ENCODE data around the gene RNF167.
A peak's percentile ranks its signal among the peaks of the same experiment; 100 is the strongest.
"Not testable (repeated sequence)": the region's sequence is repeated elsewhere in the genome, so short reads cannot be mapped to it uniquely, and the experiment has no call there.

The RNF167 gene

DNA sequence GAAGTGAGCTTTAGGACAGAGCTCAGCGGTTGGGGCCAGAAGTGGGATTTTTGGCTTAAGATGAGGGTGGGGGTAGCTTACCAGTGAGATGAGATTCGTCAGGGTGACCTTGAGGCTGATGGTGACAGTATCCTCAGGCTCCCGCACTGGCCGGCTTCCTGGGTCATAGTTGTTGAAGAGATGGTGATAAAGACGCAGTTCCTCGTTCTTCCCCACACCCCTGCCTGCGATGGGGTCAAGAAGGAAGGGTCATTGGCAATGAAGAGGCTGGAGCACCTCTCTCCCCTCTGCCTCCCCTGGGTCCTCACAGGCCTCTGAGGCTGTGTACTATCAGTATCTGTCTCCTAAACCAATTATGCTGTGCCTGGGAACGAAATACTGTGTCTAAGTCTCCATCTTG, 37.5 kb upstream of the RNF167 start:
- no peak for DNase-seq (ENCODE audit: low read depth, low spot score)

DNA sequence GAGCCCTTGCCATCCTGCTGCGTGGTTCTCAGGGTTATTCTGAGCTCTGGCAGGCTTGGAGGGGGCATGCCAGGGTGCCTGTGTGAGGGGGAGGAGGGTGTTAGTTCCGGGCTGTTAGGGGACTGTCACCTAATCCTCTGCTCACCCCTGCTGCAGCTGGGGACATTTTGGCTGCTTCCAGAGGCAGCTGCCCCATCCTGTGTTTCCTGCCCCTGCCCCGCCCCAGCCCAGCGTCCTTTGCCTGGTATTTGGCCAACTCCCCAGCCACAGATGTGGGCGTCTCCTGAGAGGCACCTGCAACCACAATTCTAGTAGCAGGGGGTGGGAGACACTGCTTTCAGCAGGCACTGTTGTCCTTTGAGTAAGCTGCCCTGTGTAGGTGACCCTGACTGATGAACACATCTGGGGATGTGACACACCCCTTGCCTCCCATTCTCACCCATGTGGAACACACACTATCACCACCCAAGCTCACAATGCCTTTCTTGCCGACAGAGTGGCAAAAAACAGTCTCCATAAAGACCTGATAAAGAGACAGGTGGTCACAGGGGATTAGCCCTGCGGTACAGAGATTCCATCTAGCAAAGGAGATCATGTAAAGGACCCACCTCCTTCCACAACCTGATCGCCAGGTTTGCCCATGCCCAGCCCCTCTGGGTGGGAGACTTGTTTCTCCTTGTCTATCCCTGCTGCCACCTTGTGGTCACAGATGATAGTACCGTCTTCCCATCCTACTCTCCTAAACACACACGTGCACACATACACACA, 36.8 kb upstream of the RNF167 start, which contains the start of gene CHRNE:
Gene CHRNE, minus strand, starts transcription at position 48 of the 768 bp plus-strand sequence. Its CDS starts 35 bp downstream, at position 13.
- peak; percentile 56 for DNase-seq (ENCODE audit: low read depth, low spot score)

DNA sequence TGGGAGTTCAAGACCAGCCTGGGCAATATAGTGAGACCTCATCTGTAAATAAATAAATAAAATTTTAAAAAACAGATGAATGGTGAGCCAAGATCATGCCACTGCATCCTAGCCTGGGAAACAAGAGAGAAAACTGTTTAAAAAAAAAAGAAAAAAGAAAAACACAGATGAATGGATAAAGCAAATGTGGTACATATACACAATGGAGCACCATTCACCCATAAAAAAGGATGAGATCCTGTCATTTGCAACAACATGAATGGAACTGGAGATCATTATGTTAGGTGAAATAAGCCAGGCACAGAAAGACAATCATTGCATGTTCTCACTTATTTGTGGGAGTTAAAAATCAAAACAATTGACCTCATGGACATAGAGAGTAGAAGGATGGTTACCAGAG, 33.4 kb upstream of the RNF167 start:
- DNase-seq (ENCODE audit: low read depth, low spot score): not testable (repeated sequence)

DNA sequence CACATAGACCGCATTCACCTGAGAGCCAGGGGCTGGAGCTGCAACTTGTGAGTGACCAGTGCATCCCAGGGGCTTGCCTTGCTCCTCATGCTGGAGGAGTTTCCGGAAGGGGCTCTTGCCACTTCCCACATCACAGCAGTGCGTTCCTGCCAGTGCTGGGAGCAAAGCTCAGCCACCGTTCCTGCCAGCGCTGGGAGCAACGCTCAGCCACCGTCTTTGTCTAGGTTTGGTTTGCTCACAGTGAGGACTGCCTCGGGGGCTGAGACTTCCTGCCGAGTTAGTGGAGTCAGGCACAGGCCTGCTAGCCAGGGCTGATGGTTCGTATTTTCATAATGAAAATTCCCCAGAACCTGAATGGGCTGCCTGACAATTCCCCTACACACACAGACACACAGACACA, 31.8 kb upstream of the RNF167 start:
- no peak for DNase-seq (ENCODE audit: low read depth, low spot score)

DNA sequence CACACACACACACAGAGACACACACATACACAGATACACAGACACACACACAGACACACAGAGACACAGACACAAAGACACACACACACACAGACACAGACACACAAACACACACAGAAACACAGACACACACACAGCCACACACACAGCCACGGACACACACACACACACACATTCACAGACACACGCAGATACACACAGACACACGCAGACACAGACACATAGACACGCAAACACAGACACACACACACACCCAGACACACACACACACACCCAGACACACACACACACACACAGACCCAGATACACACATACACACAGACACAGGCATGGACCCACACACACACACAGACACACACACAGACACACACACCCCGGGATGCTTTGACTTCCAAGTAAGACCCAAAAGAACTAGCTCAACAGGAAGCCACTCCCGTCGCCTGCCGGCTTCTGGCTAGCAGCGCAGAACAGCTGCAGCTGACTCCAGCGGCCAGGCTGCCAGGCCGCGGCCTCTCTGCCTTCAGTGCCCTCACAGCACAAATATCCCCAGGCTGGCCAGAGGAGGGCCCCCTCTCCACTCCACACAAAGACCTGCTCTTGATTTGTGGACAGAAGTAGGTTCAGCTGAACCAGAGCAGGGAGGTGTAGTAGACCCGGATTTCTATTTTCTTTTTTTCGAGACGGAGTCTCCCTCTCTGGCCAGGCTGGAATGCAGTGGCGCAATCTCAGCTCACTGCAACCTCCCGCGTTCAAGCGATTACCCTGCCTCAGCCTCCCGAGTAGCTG, 31.2 kb upstream of the RNF167 start:
- peak; percentile 34 for DNase-seq (ENCODE audit: low read depth, low spot score)

DNA sequence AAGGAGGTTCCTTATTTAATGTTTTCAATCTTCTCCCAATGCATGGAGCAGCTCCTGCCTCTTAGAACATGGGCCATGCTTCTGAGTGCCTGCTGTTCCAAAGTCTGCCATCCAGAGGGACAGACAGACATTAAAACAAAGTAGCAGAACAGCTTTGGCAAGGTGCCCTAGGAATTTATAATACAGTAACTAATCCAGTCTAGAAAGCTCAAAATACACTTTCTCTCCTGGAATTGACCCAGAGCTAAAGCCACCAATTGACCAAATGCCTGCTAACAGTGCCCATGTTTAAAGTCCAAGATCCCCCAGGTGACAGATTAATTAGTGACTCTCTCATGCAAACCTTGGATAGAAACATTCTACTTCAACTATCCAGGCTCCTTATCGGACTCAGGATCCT, 26.1 kb upstream of the RNF167 start:
- DNase-seq (ENCODE audit: low read depth, low spot score): no peak

DNA sequence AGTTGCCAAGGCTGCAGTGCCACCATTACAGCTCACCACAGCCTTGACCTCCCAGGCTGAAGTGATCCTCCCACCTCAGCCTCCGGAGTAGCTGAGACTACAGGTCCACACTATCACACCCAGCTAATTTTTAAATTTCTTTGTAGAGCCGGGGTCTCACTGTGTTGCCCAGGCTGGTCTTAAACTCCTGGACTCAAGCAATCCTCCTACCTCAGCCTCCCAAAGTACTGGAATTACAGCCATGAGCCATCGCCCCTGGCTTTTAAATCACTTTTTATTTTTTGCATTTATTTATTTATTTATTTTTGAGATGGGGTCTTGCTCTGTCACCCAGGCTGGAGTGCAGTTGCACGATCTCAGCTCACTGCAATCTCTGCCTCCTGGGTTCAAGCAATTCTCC, 25.5 kb upstream of the RNF167 start:
- not testable (repeated sequence) for DNase-seq (ENCODE audit: low read depth, low spot score)

DNA sequence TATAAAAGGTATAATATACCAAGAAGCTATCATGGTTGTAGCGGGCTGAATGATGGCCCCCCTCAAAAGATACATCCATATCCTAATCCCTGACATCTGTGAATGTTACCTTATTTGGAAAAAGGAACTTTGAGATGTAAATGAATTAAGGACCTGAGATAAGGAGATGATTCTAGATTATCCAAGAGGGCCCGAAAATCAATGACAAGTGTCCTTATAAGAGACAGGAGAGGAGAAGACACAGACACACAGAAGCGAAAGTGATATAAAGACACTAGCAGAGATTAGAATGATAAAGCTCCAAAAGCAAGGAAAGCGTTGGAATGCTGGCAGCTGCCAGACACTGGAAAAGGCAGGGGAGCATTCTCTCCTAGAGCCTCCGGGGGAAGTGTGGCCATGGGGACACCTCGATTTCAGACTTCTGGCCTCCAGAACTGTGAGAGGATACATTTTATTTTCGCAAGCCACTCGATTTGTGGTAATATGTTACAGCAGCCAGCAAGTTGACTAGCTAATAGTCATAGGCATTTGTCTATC, 20.5 kb upstream of the RNF167 start:
- DNase-seq (ENCODE audit: low read depth, low spot score): no peak

DNA sequence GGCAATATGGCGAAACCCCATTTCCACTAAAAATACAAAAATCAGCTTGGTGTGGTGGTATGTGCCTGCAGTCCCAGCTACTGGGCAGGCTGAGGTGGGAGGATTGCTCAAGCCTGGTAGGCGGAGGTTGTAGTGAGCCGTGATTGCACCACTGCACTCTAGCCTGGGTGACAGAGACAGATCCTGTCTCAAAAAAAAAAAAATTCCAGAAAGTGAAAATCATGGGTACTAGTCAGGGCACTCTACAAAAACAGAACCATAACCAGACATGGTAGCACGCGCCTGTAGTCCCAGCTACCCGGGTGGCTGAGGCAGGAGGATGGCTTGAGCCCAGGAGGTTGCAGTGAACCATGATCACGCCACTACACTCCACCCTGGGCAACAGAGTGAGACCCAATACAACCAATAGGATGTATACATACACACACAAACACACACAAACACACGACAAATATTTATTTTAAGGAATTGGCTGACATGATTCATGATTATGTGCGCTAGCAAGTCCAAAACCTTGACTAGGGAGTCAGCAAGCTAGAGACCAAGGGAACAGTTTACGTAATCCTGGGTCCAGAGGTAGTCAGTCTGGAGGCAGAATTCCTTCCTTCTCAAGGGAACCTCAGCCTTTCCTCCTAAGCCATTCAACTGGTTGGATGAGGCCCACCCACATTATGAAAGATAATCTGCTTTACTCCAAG, 19.6 kb upstream of the RNF167 start:
- DNase-seq (ENCODE audit: low read depth, low spot score): no peak

DNA sequence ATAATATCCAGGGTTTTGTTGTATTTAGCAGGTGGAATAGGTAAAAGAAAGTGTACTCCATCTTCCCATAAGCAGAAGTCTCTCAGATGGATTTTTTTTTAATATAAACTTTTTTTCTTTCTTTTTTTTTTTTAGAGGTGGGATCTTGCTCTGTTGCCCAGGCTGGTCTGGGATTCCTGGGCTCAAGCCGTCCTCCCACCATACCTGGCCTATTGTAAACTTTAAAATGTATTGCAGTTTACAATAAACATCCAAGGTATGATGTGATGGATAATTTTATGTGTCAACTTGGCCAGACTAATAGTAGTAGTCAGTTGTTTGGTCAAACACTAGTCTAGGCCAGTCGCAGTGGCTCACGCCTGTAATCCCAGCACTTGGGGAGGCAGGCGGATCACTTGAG, 18.7 kb upstream of the RNF167 start:
- no peak for DNase-seq (ENCODE audit: low read depth, low spot score)

DNA sequence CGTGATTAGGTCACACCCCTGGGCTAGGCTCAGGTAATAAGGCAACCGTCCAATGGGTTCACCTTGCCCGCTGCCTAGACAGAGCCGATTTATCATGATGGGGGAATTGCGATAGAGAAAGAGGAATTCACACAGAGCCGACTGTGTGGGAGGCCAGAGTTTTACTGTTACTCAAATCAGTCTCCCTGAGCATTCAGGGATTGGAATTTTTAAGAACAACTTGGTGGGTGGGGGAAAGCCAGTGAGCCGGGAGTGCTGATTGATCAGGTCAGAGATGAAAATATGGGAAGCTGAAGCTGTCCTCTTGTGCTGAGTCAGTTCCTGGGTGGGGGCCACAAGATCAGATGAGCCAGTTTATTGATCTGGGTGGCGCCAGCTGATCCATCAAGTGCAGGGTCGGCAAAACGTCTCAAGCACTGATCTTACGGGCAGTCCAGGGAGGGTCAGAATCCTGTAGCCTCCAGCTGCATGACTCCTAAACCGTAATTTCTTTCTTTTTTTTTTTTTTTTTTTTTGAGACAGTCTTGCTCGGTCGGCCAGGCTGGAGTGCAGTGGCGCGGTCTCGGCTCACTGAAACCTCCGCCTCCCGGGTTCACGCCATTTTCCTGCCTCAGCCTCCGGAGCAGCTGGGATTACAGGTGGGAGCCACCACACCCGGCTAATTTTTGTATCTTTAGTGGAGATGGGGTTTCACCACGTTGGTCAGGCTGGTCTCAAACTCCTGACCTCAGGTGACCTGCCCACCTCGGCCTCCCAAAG, 13.3 kb upstream of the RNF167 start:
- DNase-seq (ENCODE audit: low read depth, low spot score): not testable (repeated sequence)

DNA sequence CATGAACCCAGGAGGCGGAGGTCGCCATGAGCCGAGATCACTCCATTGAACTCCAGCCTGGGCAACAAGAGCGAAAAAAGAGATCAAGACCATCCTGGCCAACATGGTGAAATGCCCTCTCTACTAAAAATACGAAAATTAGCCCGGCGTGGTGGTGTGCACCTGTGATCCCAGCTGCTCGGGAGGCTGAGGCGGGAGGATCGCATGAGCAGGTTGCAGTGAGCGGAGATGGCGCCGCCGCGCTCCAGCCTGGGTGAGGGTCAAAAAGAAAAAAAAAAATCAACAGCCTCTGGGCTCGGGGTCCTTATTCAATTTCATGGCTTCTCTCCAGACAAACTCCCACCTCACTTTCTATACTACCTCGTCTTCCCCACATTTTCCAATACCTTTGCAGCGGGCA, 11.2 kb upstream of the RNF167 start:
- no peak for DNase-seq (ENCODE audit: low read depth, low spot score)

DNA sequence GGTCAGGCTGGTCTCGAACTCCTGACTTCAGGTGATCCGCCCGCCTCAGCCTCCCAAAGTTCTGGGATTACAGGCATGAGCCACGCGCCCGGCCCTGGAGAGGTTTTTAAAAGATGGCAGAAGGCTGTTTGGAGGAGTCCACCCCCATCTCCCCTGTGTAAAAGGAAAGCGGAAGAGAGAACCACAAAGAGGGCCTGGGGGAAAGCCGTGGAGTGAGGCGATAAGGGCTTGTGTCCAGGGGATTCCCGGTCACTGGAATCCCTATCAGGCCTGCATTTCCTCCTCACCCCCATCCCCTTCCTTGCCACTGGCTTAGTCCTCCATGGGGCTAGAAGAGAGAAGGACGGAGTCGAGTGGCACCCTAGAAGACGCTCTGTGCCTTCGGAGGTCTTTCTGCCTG, 8.1 kb upstream of the RNF167 start, which contains the start of gene GP1BA:
Gene GP1BA, plus strand, starts transcription at position 315 of the 400 bp plus-strand sequence. CDS start 328 bp downstream, outside the sequence.
- no peak for DNase-seq (ENCODE audit: low read depth, low spot score)

DNA sequence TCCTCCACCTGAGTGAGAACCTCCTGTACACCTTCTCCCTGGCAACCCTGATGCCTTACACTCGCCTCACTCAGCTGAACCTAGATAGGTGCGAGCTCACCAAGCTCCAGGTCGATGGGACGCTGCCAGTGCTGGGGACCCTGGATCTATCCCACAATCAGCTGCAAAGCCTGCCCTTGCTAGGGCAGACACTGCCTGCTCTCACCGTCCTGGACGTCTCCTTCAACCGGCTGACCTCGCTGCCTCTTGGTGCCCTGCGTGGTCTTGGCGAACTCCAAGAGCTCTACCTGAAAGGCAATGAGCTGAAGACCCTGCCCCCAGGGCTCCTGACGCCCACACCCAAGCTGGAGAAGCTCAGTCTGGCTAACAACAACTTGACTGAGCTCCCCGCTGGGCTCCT, 7.3 kb upstream of the RNF167 start:
- DNase-seq (ENCODE audit: low read depth, low spot score): no peak

DNA sequence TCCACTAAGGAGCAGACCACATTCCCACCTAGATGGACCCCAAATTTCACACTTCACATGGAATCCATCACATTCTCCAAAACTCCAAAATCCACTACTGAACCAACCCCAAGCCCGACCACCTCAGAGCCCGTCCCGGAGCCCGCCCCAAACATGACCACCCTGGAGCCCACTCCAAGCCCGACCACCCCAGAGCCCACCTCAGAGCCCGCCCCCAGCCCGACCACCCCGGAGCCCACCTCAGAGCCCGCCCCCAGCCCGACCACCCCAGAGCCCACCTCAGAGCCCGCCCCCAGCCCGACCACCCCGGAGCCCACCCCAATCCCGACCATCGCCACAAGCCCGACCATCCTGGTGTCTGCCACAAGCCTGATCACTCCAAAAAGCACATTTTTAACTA, 6.4 kb upstream of the RNF167 start:
- DNase-seq (ENCODE audit: low read depth, low spot score): no peak

DNA sequence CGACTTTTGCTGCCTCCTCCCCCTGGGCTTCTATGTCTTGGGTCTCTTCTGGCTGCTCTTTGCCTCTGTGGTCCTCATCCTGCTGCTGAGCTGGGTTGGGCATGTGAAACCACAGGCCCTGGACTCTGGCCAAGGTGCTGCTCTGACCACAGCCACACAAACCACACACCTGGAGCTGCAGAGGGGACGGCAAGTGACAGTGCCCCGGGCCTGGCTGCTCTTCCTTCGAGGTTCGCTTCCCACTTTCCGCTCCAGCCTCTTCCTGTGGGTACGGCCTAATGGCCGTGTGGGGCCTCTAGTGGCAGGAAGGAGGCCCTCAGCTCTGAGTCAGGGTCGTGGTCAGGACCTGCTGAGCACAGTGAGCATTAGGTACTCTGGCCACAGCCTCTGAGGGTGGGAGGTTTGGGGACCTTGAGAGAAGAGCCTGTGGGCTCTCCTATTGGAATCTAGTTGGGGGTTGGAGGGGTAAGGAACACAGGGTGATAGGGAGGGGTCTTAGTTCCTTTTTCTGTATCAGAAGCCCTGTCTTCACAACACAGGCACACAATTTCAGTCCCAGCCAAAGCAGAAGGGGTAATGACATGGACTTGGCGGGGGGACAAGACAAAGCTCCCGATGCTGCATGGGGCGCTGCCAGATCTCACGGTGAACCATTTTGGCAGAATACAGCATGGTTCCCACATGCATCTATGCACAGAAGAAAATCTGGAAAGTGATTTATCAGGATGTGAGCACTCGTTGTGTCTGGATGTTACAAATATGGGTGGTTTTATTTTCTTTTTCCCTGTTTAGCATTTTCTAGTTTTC, 5.7 kb upstream of the RNF167 start:
- DNase-seq (ENCODE audit: low read depth, low spot score): no peak

DNA sequence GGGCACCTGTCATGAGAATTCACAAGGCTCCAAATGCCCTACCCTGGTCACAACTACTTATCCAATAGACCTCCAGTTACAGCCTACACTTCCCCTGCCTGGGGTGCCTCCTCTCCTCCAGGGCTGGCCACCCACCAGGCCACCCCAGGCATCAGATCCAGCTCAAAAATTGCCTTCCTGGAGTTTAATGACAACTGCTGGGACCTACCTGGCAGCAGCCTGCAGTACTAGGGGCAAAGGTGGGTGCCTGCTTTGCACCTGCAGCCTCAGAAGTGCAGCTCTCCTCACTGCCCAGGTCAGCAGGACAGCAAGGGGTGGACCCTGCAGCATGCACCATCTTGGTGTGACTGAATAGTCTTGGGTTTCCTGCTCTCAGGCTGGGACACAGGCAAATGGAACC, 4.4 kb upstream of the RNF167 start:
- DNase-seq (ENCODE audit: low read depth, low spot score): no peak

DNA sequence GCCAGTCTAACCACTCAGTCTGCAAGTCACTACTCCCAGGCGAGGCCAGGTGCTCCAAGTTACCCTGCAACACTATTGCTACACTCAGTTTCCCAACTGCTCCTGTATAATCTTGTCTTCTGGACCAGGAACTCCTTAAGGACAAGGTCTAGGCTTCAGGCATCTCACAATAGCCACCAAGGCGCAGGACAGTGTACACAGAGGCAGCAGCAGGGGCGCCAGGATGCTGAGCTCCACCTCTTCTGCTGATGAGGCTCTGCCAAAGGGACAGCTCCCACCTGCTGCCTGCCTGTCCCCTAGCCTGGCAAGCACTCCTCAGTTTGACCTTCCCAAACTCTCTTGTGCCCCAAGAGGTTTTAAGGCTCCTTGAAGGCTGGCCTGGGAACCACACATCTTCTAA, 3.6 kb upstream of the RNF167 start:
- no peak for DNase-seq (ENCODE audit: low read depth, low spot score)

DNA sequence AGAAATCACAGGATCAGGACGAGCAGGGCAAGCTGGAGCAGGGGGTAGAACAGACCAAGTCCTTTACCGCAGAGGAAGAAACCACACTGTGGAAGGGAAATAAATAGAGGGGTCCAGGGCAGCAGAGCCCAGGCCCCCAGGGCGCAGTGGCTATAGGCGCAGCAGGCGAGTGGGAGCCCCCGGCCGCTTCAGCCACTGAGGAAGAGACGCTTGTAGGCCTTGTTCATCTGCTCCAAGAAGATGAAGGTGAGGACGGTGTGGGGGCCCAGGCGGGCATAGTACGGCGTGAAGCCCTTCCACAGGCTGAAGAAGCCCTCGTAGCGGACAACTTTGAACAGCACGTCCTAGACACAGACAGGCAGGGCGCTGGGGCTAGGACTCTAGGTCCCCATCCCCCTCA, 2.5 kb upstream of the RNF167 start:
- DNase-seq (ENCODE audit: low read depth, low spot score): no peak

DNA sequence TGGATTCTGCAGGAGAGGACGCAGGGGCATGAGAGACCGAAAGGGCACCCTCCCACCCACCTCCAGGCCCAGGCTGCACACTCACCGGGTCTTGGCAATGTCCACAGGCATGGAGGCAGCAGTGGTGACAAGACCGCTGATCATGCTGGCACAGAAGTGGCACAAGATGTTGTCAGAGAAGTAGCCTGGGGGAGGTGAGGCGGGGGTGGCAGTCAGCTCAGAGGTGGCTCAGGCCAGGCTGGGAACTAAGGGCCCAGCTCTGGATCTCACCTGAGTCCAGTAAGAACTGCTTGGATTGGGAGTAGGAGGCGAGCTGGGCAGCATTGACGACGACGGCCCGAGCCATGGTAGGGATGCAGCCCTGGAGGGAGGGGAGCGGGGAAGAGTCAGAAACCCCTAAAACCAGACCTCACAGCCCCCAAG, 2.0 kb upstream of the RNF167 start:
- no peak for DNase-seq (ENCODE audit: low read depth, low spot score)
